Fibroblast of the aortic adventitia (primary cell): ENCODE results near the gene WEE2. TPM values are rescaled to one million over a fixed set of nuclear protein-coding genes. Genes with fewer than 3 reads are reported as not detected.

Experiments
- DNase-seq: peaks from one replicate; pipeline ENCODE4 v3.0.0-alpha.2; 2010; ENCODE audit warnings: low read depth
- H3K4me3 ChIP-seq: 2 replicates; pipeline ENCODE4 v1.5.1; 2011; ENCODE audit warnings: low read depth, mild to moderate bottlenecking, control low read depth, low read length, moderate library complexity
- CTCF ChIP-seq: IDR thresholded peaks from 2 replicates; pipeline ENCODE4 v1.5.1; 2011; ENCODE audit warnings: mild to moderate bottlenecking, low read length, control low read depth, inconsistent platforms; ENCODE audit not compliant: insufficient read depth
- total RNA-seq: library from RNA; depleted of rRNA; stranded (reverse); fragments of >200 nt; gene quantifications from 2 replicates; pipeline ENCODE4 v1.2.3, GENCODE V29; 2012; ENCODE audit warnings: low replicate concordance

The WEE2 gene
- total RNA-seq, 1 donor = under 0.01 TPM

GRCh38 chr7:141675436-141676215 is 32.5 kb upstream of the WEE2 start:
- DNase-seq = no peak
- no peak for TF ChIP-seq CTCF

GRCh38 chr7:141676618-141677017 is 31.5 kb upstream of the WEE2 start:
- peak; percentile 38 for DNase-seq
- no peak for TF ChIP-seq CTCF
- H3K4me3 ChIP-seq = no peak overlapping the region

More at GRCh38 chr7:141675436-141676215, 32.5 kb upstream of the WEE2 start:
- no peak overlapping the region for H3K4me3 ChIP-seq

GRCh38 chr7:141679014-141679413 is 29.1 kb upstream of the WEE2 start:
- no peak for TF ChIP-seq CTCF
- H3K4me3 ChIP-seq = no peak overlapping the region
- no peak for DNase-seq

- no peak for DNase-seq
- TF ChIP-seq CTCF = no peak
- H3K4me3 ChIP-seq = no peak overlapping the region
Observed at GRCh38 chr7:141685285-141686023, 22.7 kb upstream of the WEE2 start.

GRCh38 chr7:141686074-141686473 is 22.1 kb upstream of the WEE2 start:
- no peak overlapping the region for H3K4me3 ChIP-seq
- no peak for TF ChIP-seq CTCF
- no peak for DNase-seq

GRCh38 chr7:141686670-141687069 is 21.5 kb upstream of the WEE2 start:
- H3K4me3 ChIP-seq = no peak overlapping the region
- DNase-seq = peak; percentile 28
- no peak for TF ChIP-seq CTCF
